Chondrocyte (in vitro differentiated cells): ENCODE results near the gene PLCB4. TPM values are rescaled to one million over a fixed set of nuclear protein-coding genes. Genes with fewer than 3 reads are reported as not detected.

Experiments
- DNase-seq: peaks from one replicate; pipeline ENCODE4 v3.0.0; 2021; ENCODE audit warnings: mixed read lengths, low spot score
- H3K27ac Mint-ChIP-seq: one replicate; pipeline ENCODE4 v1.8.0; 2021; ENCODE audit warnings: mild to moderate bottlenecking, moderate library complexity, mixed read lengths; ENCODE audit not compliant: unreplicated experiment
- H3K27me3 Mint-ChIP-seq: 2 replicates; pipeline ENCODE4 v1.8.0; 2021; ENCODE audit warnings: low read depth, mixed read lengths
- H3K36me3 Mint-ChIP-seq: 2 replicates; pipeline ENCODE4 v1.8.0; 2021; ENCODE audit warnings: low read depth, mixed read lengths
- H3K4me1 Mint-ChIP-seq: 2 replicates; pipeline ENCODE4 v1.8.0; 2021; ENCODE audit warnings: low read depth, mild to moderate bottlenecking, mixed read lengths
- H3K4me3 Mint-ChIP-seq: one replicate; pipeline ENCODE4 v1.8.0; 2021; ENCODE audit warnings: mild to moderate bottlenecking, moderate library complexity, mixed read lengths; ENCODE audit not compliant: unreplicated experiment
- H3K9me3 Mint-ChIP-seq: 2 replicates; pipeline ENCODE4 v1.8.0; 2021; ENCODE audit warnings: low read depth, mixed read lengths
- CTCF ChIP-seq: fragments of 200-600 bp; sonication (generic); IDR thresholded peaks from 2 replicates; pipeline ENCODE4 v1.5.0; 2021; ENCODE audit warnings: antibody characterized with exemption, mild to moderate bottlenecking, moderate library complexity
- total RNA-seq: library from RNA; stranded (reverse); gene quantifications from 3 replicates; pipeline ENCODE4 v1.2.1, GENCODE V29; 2021

The PLCB4 gene
- total RNA-seq, 1 donor from 2014 or later = 13.3 TPM

- Mint-ChIP-seq H3K27ac (no peak overlapping the region), H3K27me3 (no peaks in the 10 kb centered on the region), H3K9me3 (peaks cover 4% of the 10 kb centered on the region), H3K4me3 (no peak overlapping the region), H3K4me1 (peaks cover 36% of the 10 kb centered on the region), H3K36me3 (peaks cover 25% of the 10 kb centered on the region)
- no peak for DNase-seq
- TF ChIP-seq CTCF = peak; percentile 57
These were observed 389.4 kb downstream of the PLCB4 start for GRCh38 chr20:9458138-9458796.

- Mint-ChIP-seq H3K27ac (peak overlapping the region; percentile 73), H3K36me3 (peaks cover 28% of the 10 kb centered on the region), H3K9me3 (peaks cover 8% of the 10 kb centered on the region), H3K4me1 (peaks cover 36% of the 10 kb centered on the region), H3K4me3 (no peak overlapping the region), H3K27me3 (no peaks in the 10 kb centered on the region)
- no peak for DNase-seq
- TF ChIP-seq CTCF = no peak
These were observed 391.6 kb downstream of the PLCB4 start for GRCh38 chr20:9460518-9460917.

GRCh38 chr20:9467995-9468394, 399.1 kb downstream of the PLCB4 start:
- H3K4me3 Mint-ChIP-seq = no peak overlapping the region
- H3K27me3 Mint-ChIP-seq = no peaks in the 10 kb centered on the region
- DNase-seq = no peak
- peaks cover 14% of the 10 kb centered on the region for H3K36me3 Mint-ChIP-seq
- H3K27ac Mint-ChIP-seq = no peak overlapping the region
- no peaks in the 10 kb centered on the region for H3K4me1 Mint-ChIP-seq
- TF ChIP-seq CTCF = peak; percentile 74
- H3K9me3 Mint-ChIP-seq = peaks cover 14% of the 10 kb centered on the region

GRCh38 chr20:9474835-9475415, 406.0 kb downstream of the PLCB4 start:
- peaks cover 19% of the 10 kb centered on the region for H3K36me3 Mint-ChIP-seq
- TF ChIP-seq CTCF = no peak
- no peaks in the 10 kb centered on the region for H3K4me1 Mint-ChIP-seq
- no peak overlapping the region for H3K27ac Mint-ChIP-seq
- no peaks in the 10 kb centered on the region for H3K27me3 Mint-ChIP-seq
- no peak overlapping the region for H3K4me3 Mint-ChIP-seq
- DNase-seq = no peak
- no peaks in the 10 kb centered on the region for H3K9me3 Mint-ChIP-seq

- TF ChIP-seq CTCF = no peak
- Mint-ChIP-seq H3K4me1 (no peaks in the 10 kb centered on the region), H3K9me3 (no peaks in the 10 kb centered on the region), H3K4me3 (no peak overlapping the region), H3K36me3 (peaks cover 19% of the 10 kb centered on the region), H3K27ac (no peak overlapping the region), H3K27me3 (no peaks in the 10 kb centered on the region)
- no peak for DNase-seq
These were observed 406.6 kb downstream of the PLCB4 start for GRCh38 chr20:9475456-9475855.
